GM19468 (cell line): ENCODE data around the gene PSMF1.
A peak's percentile ranks its signal among the peaks of the same experiment; 100 is the strongest.
"Not testable (repeated sequence)": the region's sequence is repeated elsewhere in the genome, so short reads cannot be mapped to it uniquely, and the experiment has no call there.

Experiments used
- ATAC-seq: cut with Tn5 transposase; IDR thresholded peaks from one replicate; pipeline ENCODE4 v1.9.1; 2021; ENCODE audit warnings: mild to moderate bottlenecking, moderate library complexity, moderate number of reproducible peaks; ENCODE audit not compliant: unreplicated experiment; ENCODE audit errors: extremely low read depth

Gene PSMF1

GRCh38 chr20:1209447-1210387, 91.3 kb downstream of the PSMF1 start:
- ATAC-seq: no peak

DNA sequence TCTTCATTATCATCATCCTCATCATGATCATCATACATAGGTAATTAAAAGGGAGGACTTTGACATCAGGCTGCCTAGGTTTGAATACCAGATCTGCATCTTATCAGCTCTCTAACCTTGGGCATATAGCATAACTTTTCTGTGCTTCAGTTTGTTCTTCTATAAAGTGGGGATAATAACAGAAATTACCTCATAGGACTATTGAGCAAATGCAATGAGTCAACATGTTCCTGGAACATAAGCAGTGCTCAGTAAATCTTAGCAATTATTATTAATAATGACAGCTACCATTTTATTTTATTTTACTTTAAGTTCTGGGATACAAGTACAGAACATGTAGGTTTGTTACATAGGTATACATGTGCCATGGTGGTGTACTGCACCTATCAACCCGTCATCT, 92.1 kb downstream of the PSMF1 start:
- no peak for ATAC-seq

- no peak for ATAC-seq
Measured at GRCh38 chr20:1212023-1212422, 93.6 kb downstream of the PSMF1 start.

GRCh38 chr20:1212607-1213396, 94.4 kb downstream of the PSMF1 start:
- peak; percentile 58 for ATAC-seq

GRCh38 chr20:1214838-1215261, 96.4 kb downstream of the PSMF1 start:
- no peak for ATAC-seq

DNA sequence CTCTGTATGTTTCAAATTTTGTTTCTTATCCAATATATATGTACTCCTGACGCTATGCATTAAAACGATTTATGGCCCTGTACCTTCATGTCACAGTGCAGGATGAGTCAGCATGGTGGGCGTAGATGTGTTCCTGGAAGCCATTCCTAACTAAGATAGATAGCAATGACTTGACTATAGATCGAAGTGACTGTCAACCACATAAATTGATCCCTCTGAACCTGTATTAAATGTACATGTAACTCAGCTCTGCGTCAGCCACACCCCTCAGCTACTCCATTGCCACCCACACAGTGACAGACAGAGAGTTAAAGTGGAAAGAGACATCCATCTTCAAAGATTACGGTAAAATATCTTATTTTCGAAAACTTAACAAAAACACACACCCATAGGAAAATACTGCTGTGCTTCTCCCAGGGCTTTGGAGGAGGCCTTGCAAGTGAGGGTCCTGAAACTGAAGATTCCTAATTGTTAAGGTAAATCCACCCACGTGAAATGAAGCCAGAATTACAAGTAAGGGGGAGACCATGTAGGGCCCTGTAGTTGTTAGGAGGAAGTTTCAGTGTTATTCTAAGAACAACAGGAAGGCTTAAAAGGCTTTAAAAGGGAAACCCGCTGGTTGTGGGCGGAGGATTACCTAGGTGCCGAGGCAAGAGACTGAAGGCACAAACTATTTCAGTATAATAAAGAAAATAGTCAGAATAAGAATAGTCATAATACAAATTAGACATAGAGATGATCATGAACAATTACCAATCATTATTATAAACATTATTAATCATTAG, 97.2 kb downstream of the PSMF1 start:
- ATAC-seq: no peak

GRCh38 chr20:1216527-1217427, 98.4 kb downstream of the PSMF1 start:
- not testable (repeated sequence) for ATAC-seq
